Measurements from ENCODE around the gene KCNJ6. TPM values are rescaled to one million over a fixed set of nuclear protein-coding genes. Genes with fewer than 3 reads are reported as not detected.

Gene KCNJ6
- total and polyA plus RNA-seq, 2 of the 8 experiments (the other 6 are each of a cell fraction or from before 2014, with no cell fraction given) = 0.51 to 1.2 TPM

GRCh38 chr21:37874904-37875780, 41.1 kb downstream of the KCNJ6 start:
- H4K8ac ChIP-seq (ENCODE audit: extremely low read depth, insufficient read depth, low read length) = no peak overlapping the region
- no peak overlapping the region for H2BK120ac ChIP-seq (replicated peaks; ENCODE audit: low read depth, low read length)
- no peak overlapping the region for H4K91ac ChIP-seq (replicated peaks; ENCODE audit: insufficient read length, low read length)
- no peak overlapping the region for H2BK12ac ChIP-seq (ENCODE audit: low read depth, low read length)
- no peak overlapping the region for H3K4ac ChIP-seq (replicated peaks; ENCODE audit: insufficient read length, low read depth, low read length)
- ChIA-PET CTCF (ENCODE audit: partially characterized antibody) (interaction anchor here (0.8 to 2.1 kb wide), 7 partner anchors 11 to 120 kb away, joined by 3 to 6 read pairs (median 5); no protein-coding TSS in a partner anchor), POLR2A (ENCODE audit: partially characterized antibody) (no interaction called here)
- no peak overlapping the region for H2AK5ac ChIP-seq (ENCODE audit: low read depth, low read length)
- H3K23ac ChIP-seq (ENCODE audit: insufficient read length) = no peak overlapping the region
- FAIRE-seq (no peak), DNase-seq (ENCODE audit: low read depth in 1 of 2, low spot score in 2 of 2) (no peak)
- H3K79me2 ChIP-seq (ENCODE audit: control insufficient read depth in 1 of 2, insufficient read depth in 2 of 2, low read length in 2 of 2) = no peaks in the 10 kb centered on the region
- H3K23me2 ChIP-seq (ENCODE audit: low read depth, low read length) = no peaks in the 10 kb centered on the region; the same call in 1 of the 2 replicates
- WGBS, 2 experiments (ENCODE audit: extremely low coverage in 1 of 2, insufficient coverage in 1 of 2, insufficient read length in 1 of 2, insufficient replicate concordance in 2 of 2, low coverage in 1 of 2, low lambda C conversion rate in 2 of 2, missing lambda C conversion rate in 1 of 2) = 89% methylated on average over 10 of the region's 10 CpGs; no CpG with 5 or more reads in 1 of the 2 experiments
- H2BK5ac ChIP-seq (ENCODE audit: low read depth, low read length) = no peak overlapping the region
- H3K14ac ChIP-seq (ENCODE audit: insufficient read length) = no peak overlapping the region
- H3K27ac ChIP-seq (ENCODE audit: low read depth, low read length) = no peak overlapping the region
- no peaks in the 10 kb centered on the region for H3K79me1 ChIP-seq (ENCODE audit: low read depth, low read length)
- peaks cover 0 to 3% (median 0%) of the 10 kb centered on the region in 4 experiments; a peak in 2 of 7 replicates for H3K4me1 ChIP-seq (replicated peaks in 1 of 4; ENCODE audit: control insufficient read depth in 3 of 4, insufficient read depth in 4 of 4, low read length in 3 of 4)
- no peaks in the 10 kb centered on the region for H4K20me1 ChIP-seq (replicated peaks in 1 of 2; ENCODE audit: control insufficient read depth in 1 of 2, insufficient read depth in 2 of 2, low read length in 2 of 2)
- no peak overlapping the region for H2BK20ac ChIP-seq (ENCODE audit: low read length)
- no peak overlapping the region for H3K9ac ChIP-seq (replicated peaks in 1 of 4; ENCODE audit: extremely low read depth in 1 of 4, low read depth in 3 of 4, low read length in 3 of 4)
- no peak overlapping the region for H4K5ac ChIP-seq (ENCODE audit: insufficient read length, low read depth, low read length)
- no peaks in the 10 kb centered on the region for H3K9me3 ChIP-seq (ENCODE audit: insufficient read depth in 2 of 2, low read depth in 1 of 2, low read length in 1 of 2)
- no peak overlapping the region for H3K4me3 ChIP-seq (ENCODE audit: extremely low read depth in 1 of 4, insufficient read depth in 2 of 4, low read depth in 3 of 4, low read length in 4 of 4)
- H3K36me3 ChIP-seq (ENCODE audit: control insufficient read depth in 2 of 4, insufficient read depth in 4 of 4, low read length in 3 of 4) = no peaks in the 10 kb centered on the region
- H3K18ac ChIP-seq (ENCODE audit: extremely low read depth, low read length) = no peak overlapping the region
- H2BK15ac ChIP-seq (ENCODE audit: low read length) = no peak overlapping the region
- peaks cover 0 to 2% (median 0%) of the 10 kb centered on the region in 4 experiments; a peak in 1 of 7 replicates for H3K27me3 ChIP-seq (replicated peaks in 1 of 4; ENCODE audit: control insufficient read depth in 3 of 4, extremely low read depth in 1 of 4, insufficient read depth in 3 of 4, low read length in 3 of 4)
- H3K4me2 ChIP-seq (ENCODE audit: insufficient read depth in 1 of 2, low read depth in 2 of 2, low read length in 2 of 2) = no peak overlapping the region
- H2AFZ ChIP-seq (ENCODE audit: low read length) = no peak overlapping the region
- H3K56ac ChIP-seq (replicated peaks; ENCODE audit: insufficient read length, low read depth, low read length) = no peak overlapping the region
- TF ChIP-seq NANOG (IDR thresholded peaks at IDR 0.05; ENCODE audit: insufficient read depth, low read depth, low read length, poor library complexity, severe bottlenecking) (no peak), EGR1 (IDR thresholded peaks at IDR 0.05; ENCODE audit: borderline replicate concordance, low read depth, low read length) (no peak), CHD1 (IDR thresholded peaks at IDR 0.05; ENCODE audit: low read depth, low read length) (no peak), RXRA (IDR thresholded peaks at IDR 0.05; ENCODE audit: insufficient read depth, low read depth, low read length) (no peak), BACH1 (IDR thresholded peaks at IDR 0.05; ENCODE audit: low read length) (no peak)
